ENCODE results near the gene SGF29.

GRCh38 chr16:28575446-28576109 lies 21.9 kb downstream of the SGF29 start:
- no peak for TF ChIP-seq CTCF (IDR thresholded peaks at IDR 0.05; ENCODE audit: control extremely low read depth in 1 of 3, insufficient read depth in 1 of 3, low read depth in 1 of 3, low read length in 3 of 3)
- no peak for TF ChIP-seq POLR2AphosphoS5 (IDR thresholded peaks at IDR 0.05; ENCODE audit: low read depth, low read length)
- no peak for TF ChIP-seq EZH2 (IDR thresholded peaks at IDR 0.05; ENCODE audit: low read depth, low read length, severe bottlenecking)
- no peak for TF ChIP-seq SIN3A (conservative IDR thresholded peaks at IDR 0.05 in 1 of 2, IDR thresholded peaks at IDR 0.05 in 1 of 2; ENCODE audit: low read depth in 1 of 2, low read length in 2 of 2)
- no peak for TF ChIP-seq EP300 (IDR thresholded peaks at IDR 0.05; ENCODE audit: borderline replicate concordance in 1 of 2, low read depth in 2 of 2, low read length in 2 of 2)
- TF ChIP-seq ATF3 (IDR thresholded peaks at IDR 0.05; ENCODE audit: insufficient read depth, low read depth, low read length), result no peak
- no peak for TF ChIP-seq POLR2A (IDR thresholded peaks at IDR 0.05; ENCODE audit: control extremely low read depth in 1 of 2, low read depth in 2 of 2, low read length in 2 of 2)
- TF ChIP-seq RXRA (IDR thresholded peaks at IDR 0.05; ENCODE audit: insufficient read depth, low read depth, low read length), result no peak
- no peak for TF ChIP-seq CREB1 (IDR thresholded peaks at IDR 0.05)
- no peak for TF ChIP-seq CBX5 (IDR thresholded peaks at IDR 0.05; ENCODE audit: low read depth, low read length)

Data from H1 (cell line).